Measurements from ENCODE around the gene KRT17. TPM values are rescaled to one million over a fixed set of nuclear protein-coding genes. Genes with fewer than 3 reads are reported as not detected.
"Not testable (repeated sequence)": the region's sequence is repeated elsewhere in the genome, so short reads cannot be mapped to it uniquely, and the experiment has no call there.

KRT17 gene
- total RNA-seq, 2 experiments from 2014 or later = not detected

DNA sequence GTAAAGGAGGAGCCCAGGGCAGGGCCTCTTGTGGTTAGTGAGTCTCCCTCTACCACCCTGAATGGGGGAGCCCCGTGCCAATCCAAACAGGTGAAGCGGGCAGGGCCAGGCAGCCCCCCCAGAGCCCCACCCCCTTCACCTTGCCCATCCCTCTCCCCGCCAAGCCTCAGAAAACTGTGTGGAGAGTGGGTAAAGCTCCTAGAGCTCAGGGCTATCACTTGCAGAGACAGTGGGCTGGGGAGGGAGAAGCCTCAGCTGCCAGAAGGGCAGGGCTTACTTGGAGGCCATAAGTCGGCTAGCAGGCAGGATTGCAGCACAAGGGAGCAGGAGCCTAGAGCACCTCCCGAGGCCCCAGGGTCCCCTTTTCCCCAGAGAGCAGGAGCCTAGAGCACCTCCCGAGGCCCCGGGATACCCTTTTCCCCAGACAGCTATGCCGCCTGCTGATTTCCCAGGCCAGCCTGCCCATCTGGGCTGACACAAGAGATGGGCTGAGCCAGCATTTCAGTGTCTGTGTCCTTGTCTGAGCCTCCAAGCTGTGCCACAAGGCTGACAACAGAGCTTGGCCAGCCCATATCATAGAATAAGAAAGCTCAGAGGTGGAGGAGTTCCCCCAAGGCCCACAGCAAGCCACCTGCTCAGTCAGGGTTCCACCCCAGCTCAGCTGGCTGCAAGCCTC lies 30.9 kb downstream of the KRT17 start:
- no peaks in the 10 kb centered on the region for H3K27me3 Mint-ChIP-seq (ENCODE audit: low read depth)
- no peak overlapping the region for H3K4me3 Mint-ChIP-seq
- no peaks in the 10 kb centered on the region for H3K36me3 Mint-ChIP-seq (ENCODE audit: low read depth)
- no peaks in the 10 kb centered on the region for H3K9me3 Mint-ChIP-seq (ENCODE audit: insufficient read depth)
- DNase-seq = no peak
- no peak overlapping the region for H3K27ac Mint-ChIP-seq
- no peak for ATAC-seq
- POLR2A ChIA-PET = no interaction called here
- H3K4me1 Mint-ChIP-seq (ENCODE audit: low read depth) = no peaks in the 10 kb centered on the region
- CTCF ChIA-PET = interaction anchor here (1.3 kb wide), 1 partner anchor 12 kb away, joined by 3 read pairs; no protein-coding TSS in a partner anchor

DNA sequence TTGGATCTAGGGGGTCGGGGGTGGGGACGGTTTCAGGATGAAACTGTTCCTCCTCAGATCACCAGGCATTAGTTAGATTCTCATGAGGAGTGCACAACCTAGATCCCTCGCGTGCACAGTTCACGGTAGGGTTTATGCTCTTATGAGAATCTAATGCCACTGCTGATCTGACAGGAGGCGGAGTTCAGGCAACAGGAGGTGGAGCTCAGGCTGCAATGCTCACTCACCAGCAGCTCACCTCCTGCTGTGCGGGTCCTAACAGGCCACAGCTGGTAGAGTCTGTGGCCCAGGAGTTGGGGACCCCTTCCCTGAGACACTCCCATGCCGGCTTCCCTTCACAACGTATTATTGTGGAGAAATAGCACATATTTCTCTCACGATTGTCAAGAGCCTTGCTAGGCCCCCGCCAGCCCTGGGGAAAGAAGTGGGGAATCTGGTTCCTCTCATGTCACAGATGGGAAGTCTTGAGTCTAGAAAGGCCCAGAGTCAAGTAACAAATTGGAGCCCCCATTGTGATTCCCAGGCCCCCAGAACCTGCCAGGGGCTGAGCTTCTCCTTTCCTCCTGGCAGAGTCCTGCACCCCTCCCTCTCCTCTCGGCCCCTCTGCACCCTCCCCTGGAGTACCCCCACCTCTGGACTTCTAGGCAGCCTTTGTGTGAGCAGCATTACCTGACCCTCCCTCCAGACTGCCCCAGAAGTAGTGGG lies 31.6 kb downstream of the KRT17 start:
- Mint-ChIP-seq H3K4me1 (ENCODE audit: low read depth) (no peaks in the 10 kb centered on the region), H3K27me3 (ENCODE audit: low read depth) (no peaks in the 10 kb centered on the region), H3K9me3 (ENCODE audit: insufficient read depth) (no peaks in the 10 kb centered on the region), H3K36me3 (ENCODE audit: low read depth) (no peaks in the 10 kb centered on the region), H3K4me3 (no peak overlapping the region), H3K27ac (no peak overlapping the region)
- DNase-seq (no peak), ATAC-seq (no peak)
- CTCF ChIA-PET = interaction anchor here (1.0 to 3.0 kb wide), 4 partner anchors 11 to 70 kb away, joined by 3 to 12 read pairs (median 4); no protein-coding TSS in a partner anchor
- POLR2A ChIA-PET = no interaction called here

DNA sequence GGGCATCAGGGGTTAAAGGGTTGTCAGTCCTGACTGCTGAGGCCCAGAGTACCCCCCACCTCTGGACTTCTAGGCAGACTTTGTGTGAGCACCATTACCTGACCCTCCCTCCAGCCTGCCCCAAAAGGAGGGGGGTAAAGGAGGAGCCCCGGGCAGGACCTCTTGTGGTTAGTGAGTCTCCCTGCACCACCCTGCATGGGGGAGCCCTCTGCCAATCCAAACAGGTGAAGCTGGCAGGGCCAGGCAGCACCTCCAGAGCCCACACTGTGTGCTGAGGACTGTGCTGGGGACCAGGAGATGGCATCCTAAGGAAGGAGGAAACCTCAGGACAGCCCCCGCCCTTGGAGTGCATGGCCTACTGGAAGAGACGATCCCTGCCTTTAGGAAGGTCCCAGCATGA lies 35.1 kb downstream of the KRT17 start:
- no peaks in the 10 kb centered on the region for H3K4me1 Mint-ChIP-seq (ENCODE audit: low read depth)

DNA sequence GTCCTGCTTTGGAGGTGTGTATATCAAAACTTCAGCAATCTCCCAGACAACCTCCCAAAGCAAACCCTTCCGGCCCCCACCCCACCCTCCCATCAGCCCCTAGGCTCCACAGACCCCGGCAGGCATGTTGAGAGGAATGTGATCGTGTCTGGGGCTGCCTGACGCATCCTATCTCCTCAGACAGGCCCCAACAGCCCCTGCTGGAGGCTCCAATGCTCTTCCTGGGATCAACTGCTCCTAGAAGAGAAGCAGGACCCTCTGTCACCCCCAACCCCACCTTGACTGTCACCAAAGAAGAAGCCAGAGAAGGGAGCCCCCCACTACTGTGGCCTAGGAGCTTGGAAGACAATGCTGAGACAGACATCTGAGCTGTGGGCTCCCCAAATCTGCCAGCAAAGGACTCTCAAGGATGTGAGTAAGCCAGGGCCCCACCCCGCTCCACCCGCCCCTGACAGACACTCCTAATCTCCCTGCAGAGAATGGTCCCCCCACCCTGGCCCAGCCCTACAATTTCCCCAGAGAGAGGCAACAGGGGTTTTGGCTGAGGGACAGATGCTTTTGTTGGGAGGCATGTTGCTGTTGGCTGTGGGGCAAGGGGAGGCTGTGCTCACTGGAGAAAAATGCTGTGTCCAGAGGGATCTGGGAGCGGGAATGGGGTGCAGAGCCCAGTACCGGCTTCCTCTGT lies 36.1 kb downstream of the KRT17 start:
- DNase-seq (no peak), ATAC-seq (no peak)
- POLR2A ChIA-PET = no interaction called here
- Mint-ChIP-seq H3K36me3 (ENCODE audit: low read depth) (no peaks in the 10 kb centered on the region), H3K9me3 (ENCODE audit: insufficient read depth) (no peaks in the 10 kb centered on the region), H3K27me3 (ENCODE audit: low read depth) (no peaks in the 10 kb centered on the region), H3K4me3 (no peak overlapping the region), H3K4me1 (ENCODE audit: low read depth) (no peaks in the 10 kb centered on the region), H3K27ac (no peak overlapping the region)
- CTCF ChIA-PET = no interaction called here

More for the DNA sequence above, 35.1 kb downstream of the KRT17 start:
- ChIA-PET POLR2A (no interaction called here), CTCF (no interaction called here)
- Mint-ChIP-seq H3K9me3 (ENCODE audit: insufficient read depth) (no peaks in the 10 kb centered on the region), H3K36me3 (ENCODE audit: low read depth) (no peaks in the 10 kb centered on the region), H3K27ac (no peak overlapping the region), H3K4me3 (no peak overlapping the region), H3K27me3 (ENCODE audit: low read depth) (no peaks in the 10 kb centered on the region)
- DNase-seq (no peak), ATAC-seq (no peak)

GRCh38 chr17:41586863-41587495 lies 37.4 kb downstream of the KRT17 start, which contains the start of gene KRT14:
Gene KRT14 (minus strand): TSS chr17:41586895. CDS start chr17:41586834, 61 bp downstream.
- Mint-ChIP-seq H3K36me3 (ENCODE audit: low read depth) (no peaks in the 10 kb centered on the region), H3K4me1 (ENCODE audit: low read depth) (no peaks in the 10 kb centered on the region), H3K27ac (no peak within 1 kb of the TSS), H3K4me3 (no peak within 1 kb of the TSS), H3K9me3 (ENCODE audit: insufficient read depth) (no peaks in the 10 kb centered on the region), H3K27me3 (ENCODE audit: low read depth) (no peaks in the 10 kb centered on the region)
- ChIA-PET CTCF (interaction anchor here (1.9 kb wide), 1 partner anchor 76 kb away, joined by 5 read pairs; no protein-coding TSS in a partner anchor), POLR2A (no interaction called here)
- DNase-seq (no peak), ATAC-seq (no peak)

DNA sequence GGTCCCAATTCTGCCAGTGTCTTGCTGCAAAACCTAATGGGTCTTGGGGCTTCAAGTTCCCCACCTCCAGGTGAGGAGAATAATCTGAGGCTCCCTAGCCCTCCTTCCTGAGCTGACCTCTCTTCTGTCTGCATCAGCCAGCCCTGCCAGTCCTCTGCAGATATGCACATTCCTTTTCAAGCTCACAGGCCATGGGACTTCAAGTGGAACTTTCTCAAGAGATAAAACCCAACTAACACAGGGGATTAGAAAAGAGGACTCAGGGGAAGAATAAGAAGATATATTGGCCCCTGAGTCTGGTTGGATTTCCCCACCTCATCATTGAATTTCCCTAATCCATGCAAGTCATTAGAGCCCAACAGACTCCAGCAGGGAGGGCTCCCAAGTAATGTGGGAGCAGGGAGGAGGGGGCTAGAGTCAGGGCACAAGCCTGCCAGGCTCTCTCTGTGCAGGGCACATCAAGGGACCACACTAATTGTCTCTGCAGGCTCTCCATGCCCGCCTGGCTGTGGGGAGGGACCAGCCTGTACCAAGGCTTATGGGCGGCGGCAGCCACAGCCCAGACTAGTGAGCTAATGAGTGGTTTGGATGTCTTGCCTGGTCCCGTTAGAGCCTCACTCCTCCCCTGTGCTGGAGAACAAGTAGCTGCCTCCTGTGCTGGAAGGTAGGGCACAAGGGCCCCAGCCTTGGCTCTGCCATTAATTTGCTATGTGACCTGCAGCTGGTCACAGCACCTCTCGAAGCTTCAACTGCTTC lies 38.9 kb downstream of the KRT17 start:
- H3K27me3 Mint-ChIP-seq (ENCODE audit: low read depth) = peaks cover 8% of the 10 kb centered on the region
- no peaks in the 10 kb centered on the region for H3K36me3 Mint-ChIP-seq (ENCODE audit: low read depth)
- DNase-seq = no peak
- no peaks in the 10 kb centered on the region for H3K4me1 Mint-ChIP-seq (ENCODE audit: low read depth)
- no peaks in the 10 kb centered on the region for H3K9me3 Mint-ChIP-seq (ENCODE audit: insufficient read depth)
- H3K4me3 Mint-ChIP-seq = no peak overlapping the region
- no peak for ATAC-seq
- CTCF ChIA-PET = interaction anchor here (1.8 kb wide), 1 partner anchor 63 kb away, joined by 7 read pairs; no protein-coding TSS in a partner anchor
- POLR2A ChIA-PET = no interaction called here
- no peak overlapping the region for H3K27ac Mint-ChIP-seq

DNA sequence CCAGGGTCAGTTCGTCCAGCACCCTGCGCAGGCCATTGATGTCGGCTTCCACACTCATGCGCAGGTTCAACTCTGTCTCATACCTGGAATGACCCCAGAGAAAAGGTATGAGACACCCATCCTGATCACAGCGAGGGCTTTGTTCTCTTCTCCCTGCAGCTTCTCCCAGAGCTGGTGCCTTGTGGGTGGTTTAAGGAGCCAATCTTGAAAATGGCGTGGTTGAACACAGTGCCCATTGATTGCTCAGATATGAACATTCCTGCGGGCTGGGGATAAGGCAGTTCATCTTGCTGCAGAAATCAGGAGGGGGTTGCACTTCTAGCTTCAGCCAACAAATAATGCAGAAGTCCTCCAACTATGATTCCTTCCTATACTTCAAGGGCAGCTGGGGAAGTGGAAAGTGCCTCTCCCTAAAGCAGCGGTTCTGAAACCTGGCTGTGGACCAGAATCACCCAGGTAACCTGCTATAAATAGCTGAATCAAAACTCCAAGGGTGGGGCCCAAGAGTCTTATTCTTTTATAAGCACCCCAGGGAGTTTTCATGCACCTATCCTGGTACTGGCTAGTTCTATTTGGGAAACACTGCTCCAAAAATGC lies 39.9 kb downstream of the KRT17 start:
- H3K4me1 Mint-ChIP-seq (ENCODE audit: low read depth); ATAC-seq; H3K4me3 Mint-ChIP-seq; H3K36me3 Mint-ChIP-seq (ENCODE audit: low read depth); H3K9me3 Mint-ChIP-seq (ENCODE audit: insufficient read depth); POLR2A ChIA-PET; H3K27ac Mint-ChIP-seq; DNase-seq: not testable (repeated sequence)
- CTCF ChIA-PET = interaction anchor here (1.8 kb wide), 1 partner anchor 64 kb away, joined by 7 read pairs; no protein-coding TSS in a partner anchor
- peaks cover 14% of the 10 kb centered on the region for H3K27me3 Mint-ChIP-seq (ENCODE audit: low read depth)

GRCh38 chr17:41583137-41584127 lies 40.9 kb downstream of the KRT17 start:
- H3K27me3 Mint-ChIP-seq (ENCODE audit: low read depth) = peaks cover 17% of the 10 kb centered on the region
- DNase-seq = no peak

DNA sequence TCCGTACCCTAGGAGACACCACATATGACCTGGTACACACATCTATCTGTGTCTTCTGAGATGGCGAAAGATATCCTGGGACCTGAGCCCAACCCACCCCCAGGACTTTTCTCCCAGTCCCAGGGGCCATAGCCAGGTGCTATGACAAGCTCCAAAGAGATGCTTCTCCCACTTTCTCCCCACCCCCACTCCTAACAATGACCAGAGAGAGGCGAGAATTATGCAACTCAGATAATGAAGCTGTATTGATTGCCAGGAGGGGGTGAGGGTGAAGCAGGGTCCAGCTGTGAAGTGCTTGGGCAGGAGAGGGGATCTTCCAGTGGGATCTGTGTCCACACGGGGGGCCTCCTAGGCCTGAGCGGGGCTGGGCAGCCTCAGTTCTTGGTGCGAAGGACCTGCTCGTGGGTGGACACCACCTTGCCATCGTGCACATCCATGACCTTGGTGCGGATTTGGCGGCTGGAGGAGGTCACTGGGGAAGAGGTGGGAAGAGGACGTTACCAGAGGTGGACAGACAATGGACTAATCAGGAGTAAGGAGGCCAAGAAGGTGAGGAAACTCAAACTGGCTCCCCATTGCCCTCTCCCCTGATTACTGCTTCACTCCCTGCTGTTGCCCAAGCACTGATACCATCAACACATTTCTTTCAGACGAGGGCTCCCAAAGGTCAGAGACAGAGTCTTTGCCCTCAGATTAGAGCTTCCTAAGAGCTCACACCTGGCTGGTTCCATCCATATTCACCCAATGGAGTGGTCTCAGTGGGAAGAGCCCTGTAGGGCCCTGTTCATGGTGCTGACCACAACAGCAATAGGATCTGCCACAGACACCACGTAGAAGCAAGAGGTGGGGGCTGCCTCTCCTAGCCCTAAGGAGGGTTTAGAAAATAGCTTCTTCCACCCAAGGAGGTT lies 42.1 kb downstream of the KRT17 start:
- H3K4me3 Mint-ChIP-seq; POLR2A ChIA-PET; H3K9me3 Mint-ChIP-seq (ENCODE audit: insufficient read depth); H3K36me3 Mint-ChIP-seq (ENCODE audit: low read depth); DNase-seq; ATAC-seq; H3K27ac Mint-ChIP-seq; H3K4me1 Mint-ChIP-seq (ENCODE audit: low read depth): not testable (repeated sequence)
- CTCF ChIA-PET = interaction anchor here (1.4 to 2.2 kb wide), 4 partner anchors 11 to 81 kb away, joined by 3 to 10 read pairs (median 8); no protein-coding TSS in a partner anchor
- H3K27me3 Mint-ChIP-seq (ENCODE audit: low read depth) = peaks cover 17% of the 10 kb centered on the region

More at GRCh38 chr17:41583137-41584127, 40.9 kb downstream of the KRT17 start:
- ChIA-PET CTCF (no interaction called here), POLR2A (no interaction called here)
- Mint-ChIP-seq H3K9me3 (ENCODE audit: insufficient read depth) (no peaks in the 10 kb centered on the region), H3K27ac (no peak overlapping the region), H3K4me3 (no peak overlapping the region), H3K36me3 (ENCODE audit: low read depth) (no peaks in the 10 kb centered on the region), H3K4me1 (ENCODE audit: low read depth) (no peaks in the 10 kb centered on the region)
- no peak for ATAC-seq
